Mesodermal cell (in vitro differentiated cells): ENCODE measurements around the gene TUBA3D.
"Not testable (repeated sequence)": the region's sequence is repeated elsewhere in the genome, so short reads cannot be mapped to it uniquely, and the experiment has no call there.

Experiments
- H3K27ac ChIP-seq: 2 replicates; pipeline ENCODE4 v1.7.0; 2013; ENCODE audit warnings: mild to moderate bottlenecking, low read depth, low read length, moderate library complexity; ENCODE audit not compliant: severe bottlenecking
- H3K36me3 ChIP-seq: 2 replicates; pipeline ENCODE4 v1.7.1; 2013; ENCODE audit warnings: mild to moderate bottlenecking, low read length, moderate library complexity; ENCODE audit not compliant: control insufficient read depth, insufficient read depth
- H3K4me1 ChIP-seq: one replicate; pipeline ENCODE4 v1.7.1; 2013; ENCODE audit warnings: mild to moderate bottlenecking, low read length; ENCODE audit not compliant: insufficient read depth, control insufficient read depth, poor library complexity, severe bottlenecking
- H3K4me3 ChIP-seq: 2 replicates; pipeline ENCODE4 v1.7.0; 2013; ENCODE audit warnings: low read length, control low read depth, mild to moderate bottlenecking; ENCODE audit not compliant: insufficient read depth, poor library complexity, severe bottlenecking; ENCODE audit errors: extremely low read depth
- H3K9me3 ChIP-seq: 2 replicates; pipeline ENCODE4 v1.7.1; 2013; ENCODE audit warnings: mild to moderate bottlenecking, low read length, moderate library complexity; ENCODE audit not compliant: control insufficient read depth
- WGBS, 2 experiments: methylation state at CpG; one replicate each; pipeline ENCODE4 v1.1.5; 2013; ENCODE audit warnings: missing lambda C conversion rate in 2 of 2; ENCODE audit not compliant: insufficient coverage in 2 of 2; 5-methylcytosine and 5-hydroxymethylcytosine counted together

The TUBA3D gene

DNA sequence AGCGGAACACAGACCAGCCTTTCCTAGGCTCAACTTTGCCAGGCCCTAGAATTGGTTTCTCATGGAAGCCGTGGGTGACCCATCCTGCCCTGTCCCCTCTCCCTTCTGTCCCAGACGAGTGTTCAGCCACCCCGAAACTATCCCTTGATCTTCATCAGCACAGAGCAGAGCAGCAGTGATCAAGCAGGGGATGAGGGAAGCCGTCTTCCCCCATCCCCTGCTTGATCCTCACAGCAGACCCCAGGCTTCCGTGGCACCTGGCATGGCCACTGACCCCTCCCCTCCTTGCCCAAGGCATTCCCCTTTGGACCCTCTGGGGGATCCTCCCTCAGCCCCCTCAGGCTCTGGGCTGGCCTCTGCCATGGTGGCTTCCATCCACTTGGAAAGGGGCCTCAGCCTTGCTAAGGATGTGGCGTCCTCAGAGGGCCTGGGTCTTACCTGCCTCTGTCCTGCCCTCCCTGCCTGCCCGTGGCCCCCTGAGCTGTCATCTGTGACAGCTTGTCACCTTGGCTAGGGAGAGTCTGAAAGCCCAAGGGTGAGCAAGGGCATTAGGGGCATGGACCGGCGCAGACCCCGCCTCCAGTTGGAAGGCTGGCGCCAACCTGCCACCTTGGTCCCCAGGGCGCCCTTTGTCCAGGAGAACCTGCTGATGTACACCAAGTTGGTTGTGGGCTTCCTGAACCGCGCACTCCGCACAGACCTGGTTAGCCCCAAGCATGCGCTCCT, 41.4 kb downstream of the TUBA3D start:
- 89 to 97% methylated on average over 16 to 17 of the region's 17 CpGs for WGBS, 2 experiments

DNA sequence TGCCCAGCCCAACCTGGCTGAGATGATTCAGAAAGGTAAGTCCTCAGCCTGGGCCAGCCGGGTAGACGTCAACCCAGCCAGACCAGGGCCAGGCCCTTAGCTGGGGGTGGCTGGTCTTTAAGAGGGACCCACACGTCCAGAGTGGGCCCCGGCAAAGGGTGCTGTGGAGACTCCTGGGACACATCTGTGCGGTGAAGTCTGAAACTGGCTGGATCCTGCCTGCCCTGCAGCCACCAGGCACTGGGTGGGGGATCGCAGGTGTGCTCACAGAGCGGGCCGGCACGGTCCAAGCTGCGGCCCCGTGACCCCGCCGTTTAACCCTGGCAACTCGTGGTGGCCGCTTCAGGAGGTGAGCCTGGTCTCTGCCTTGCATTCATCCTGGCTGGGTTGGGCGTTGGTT, 41.9 kb downstream of the TUBA3D start:
- not testable (repeated sequence) for H3K4me1 ChIP-seq, H3K27ac ChIP-seq, H3K9me3 ChIP-seq, H3K4me3 ChIP-seq
- peaks cover 47% of the 10 kb centered on the region for H3K36me3 ChIP-seq
- 91 to 97% methylated on average over 11 to 12 of the region's 16 CpGs for WGBS, 2 experiments

More for the DNA sequence above, 41.4 kb downstream of the TUBA3D start:
- H3K4me3 ChIP-seq = no peak overlapping the region
- peaks cover under 1% of the 10 kb centered on the region for H3K4me1 ChIP-seq
- no peaks in the 10 kb centered on the region for H3K9me3 ChIP-seq
- H3K36me3 ChIP-seq = peaks cover 47% of the 10 kb centered on the region
- H3K27ac ChIP-seq = no peak overlapping the region

DNA sequence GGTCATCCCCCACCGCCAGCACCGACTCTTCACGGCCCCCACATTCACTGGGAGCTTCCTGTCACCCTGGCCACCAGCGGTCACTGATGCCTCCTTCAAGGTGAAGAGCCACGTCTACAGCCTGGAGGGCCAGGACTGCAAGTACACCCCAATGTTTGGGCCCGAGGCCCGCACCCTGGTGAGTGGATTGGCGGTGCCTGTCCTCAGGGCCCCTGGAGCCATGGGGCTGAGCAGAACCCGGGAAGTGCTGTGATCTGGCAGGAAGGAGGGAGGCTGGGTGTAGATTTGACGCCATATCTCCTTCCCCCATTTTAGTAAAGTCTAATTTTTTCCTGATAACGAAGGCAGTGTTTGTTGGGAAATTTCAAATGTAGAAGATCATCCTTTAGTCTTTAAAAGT, 42.6 kb downstream of the TUBA3D start:
- WGBS, 2 experiments = 100% methylated on average over 1 of the region's 11 CpGs; no CpG with 5 or more reads in 1 of the 2 experiments
- not testable (repeated sequence) for H3K9me3 ChIP-seq, H3K4me3 ChIP-seq, H3K27ac ChIP-seq, H3K4me1 ChIP-seq
- peaks cover 43% of the 10 kb centered on the region for H3K36me3 ChIP-seq

DNA sequence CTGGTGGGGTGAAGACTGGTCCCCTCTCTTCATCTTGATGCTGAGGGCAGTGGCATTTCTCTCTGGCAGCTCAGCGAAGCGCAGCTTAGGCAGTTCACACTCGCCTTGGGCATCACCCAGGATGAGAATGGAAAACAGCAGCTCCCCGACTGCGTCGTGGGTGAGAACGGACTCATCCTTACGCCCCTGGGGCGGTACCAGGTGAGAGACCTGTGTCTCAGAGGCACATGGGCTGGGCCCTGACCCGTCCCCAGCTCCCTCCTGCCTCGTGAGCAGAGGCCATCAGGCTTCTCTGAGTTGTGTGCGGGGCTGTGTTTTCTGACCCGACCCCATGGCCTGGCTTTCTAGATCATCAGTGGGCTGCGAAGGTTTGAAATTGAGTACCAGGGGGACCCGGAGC, 43.5 kb downstream of the TUBA3D start:
- H3K27ac ChIP-seq = no peak overlapping the region
- 93 to 97% methylated on average over 14 to 15 of the region's 15 CpGs for WGBS, 2 experiments
- H3K4me1 ChIP-seq = no peaks in the 10 kb centered on the region
- no peaks in the 10 kb centered on the region for H3K9me3 ChIP-seq
- H3K4me3 ChIP-seq = no peak overlapping the region
- H3K36me3 ChIP-seq = peaks cover 36% of the 10 kb centered on the region

DNA sequence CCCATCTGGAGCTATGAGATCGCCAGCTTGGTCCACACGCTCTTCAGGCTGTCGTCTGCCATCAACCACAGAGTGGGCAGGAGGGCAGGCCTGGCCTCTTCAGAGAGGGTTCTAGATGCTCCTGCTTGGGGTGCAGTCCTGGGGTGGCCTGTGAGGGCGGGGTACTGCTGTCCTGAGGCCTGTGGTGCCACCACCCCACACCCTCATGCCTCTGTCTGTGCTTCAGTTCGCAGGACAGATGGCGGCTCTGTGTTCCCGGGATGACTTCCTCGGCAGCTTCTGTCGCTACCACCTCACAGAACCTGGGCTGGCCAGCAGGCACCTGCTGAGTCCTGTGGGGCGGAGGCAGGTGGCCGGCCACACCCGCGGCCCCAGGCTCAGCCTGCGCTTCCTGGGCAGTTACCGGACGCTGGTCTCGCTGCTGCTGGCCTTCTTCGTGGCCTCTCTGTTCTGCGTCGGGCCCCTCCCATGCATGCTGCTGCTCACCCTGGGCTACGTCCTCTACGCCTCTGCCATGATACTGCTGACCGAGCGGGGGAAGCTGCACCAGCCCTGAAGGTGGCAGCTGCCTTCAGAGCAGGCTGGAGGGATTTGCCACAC, 44.1 kb downstream of the TUBA3D start:
- not testable (repeated sequence) for H3K4me1 ChIP-seq, H3K27ac ChIP-seq, H3K9me3 ChIP-seq, H3K4me3 ChIP-seq
- H3K36me3 ChIP-seq = peaks cover 34% of the 10 kb centered on the region
- WGBS, 2 experiments = 96% methylated on average over 8 of the region's 24 CpGs; no CpG with 5 or more reads in 1 of the 2 experiments

DNA sequence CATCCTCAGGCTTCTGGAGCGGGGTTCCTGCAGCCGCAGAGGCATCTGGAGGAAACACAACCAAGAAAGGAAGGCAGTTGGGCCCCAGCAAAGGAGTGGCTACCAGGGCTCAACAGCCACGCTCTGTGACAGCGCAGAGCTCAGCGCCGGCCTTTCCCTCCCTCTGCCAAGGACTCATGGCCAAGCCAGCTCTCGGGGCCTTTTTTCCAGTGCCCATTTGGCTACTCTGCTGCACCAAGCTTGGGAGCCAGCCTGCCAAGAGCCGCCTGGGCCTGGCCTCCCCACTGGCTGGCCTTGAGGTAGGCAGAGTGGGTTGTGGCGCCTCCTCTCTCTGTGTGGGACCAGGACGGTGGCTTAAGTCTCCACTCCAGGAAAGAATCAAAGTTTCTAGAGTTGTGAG, 44.6 kb downstream of the TUBA3D start:
- no peak overlapping the region for H3K27ac ChIP-seq
- no peaks in the 10 kb centered on the region for H3K9me3 ChIP-seq
- no peaks in the 10 kb centered on the region for H3K4me1 ChIP-seq
- H3K4me3 ChIP-seq = no peak overlapping the region
- 88 to 93% methylated on average over 6 to 8 of the region's 10 CpGs for WGBS, 2 experiments
- peaks cover 34% of the 10 kb centered on the region for H3K36me3 ChIP-seq

DNA sequence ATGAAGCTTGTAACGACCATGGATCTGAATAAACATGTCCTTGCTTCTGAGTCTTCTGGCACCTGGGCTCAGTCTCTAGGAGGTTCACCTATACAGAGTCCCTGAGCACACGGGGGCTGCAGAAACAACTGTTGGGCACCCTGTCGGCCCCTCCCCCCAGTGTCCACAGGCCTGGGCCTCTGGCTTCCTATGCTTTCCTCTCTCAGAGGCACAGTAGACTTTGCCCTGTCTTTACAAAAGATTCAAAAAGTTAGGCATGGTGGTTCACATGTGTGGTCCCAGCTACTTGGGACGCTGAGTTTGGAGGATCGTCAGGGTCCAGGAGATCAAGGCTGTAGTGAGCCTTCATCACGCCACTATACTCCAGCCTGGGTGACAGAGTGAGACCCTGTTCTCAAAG, 45.6 kb downstream of the TUBA3D start:
- not testable (repeated sequence) for H3K4me1 ChIP-seq, H3K9me3 ChIP-seq, H3K4me3 ChIP-seq, H3K27ac ChIP-seq
- 93 to 96% methylated on average over 4 of the region's 6 CpGs for WGBS, 2 experiments
- H3K36me3 ChIP-seq = peaks cover 34% of the 10 kb centered on the region

DNA sequence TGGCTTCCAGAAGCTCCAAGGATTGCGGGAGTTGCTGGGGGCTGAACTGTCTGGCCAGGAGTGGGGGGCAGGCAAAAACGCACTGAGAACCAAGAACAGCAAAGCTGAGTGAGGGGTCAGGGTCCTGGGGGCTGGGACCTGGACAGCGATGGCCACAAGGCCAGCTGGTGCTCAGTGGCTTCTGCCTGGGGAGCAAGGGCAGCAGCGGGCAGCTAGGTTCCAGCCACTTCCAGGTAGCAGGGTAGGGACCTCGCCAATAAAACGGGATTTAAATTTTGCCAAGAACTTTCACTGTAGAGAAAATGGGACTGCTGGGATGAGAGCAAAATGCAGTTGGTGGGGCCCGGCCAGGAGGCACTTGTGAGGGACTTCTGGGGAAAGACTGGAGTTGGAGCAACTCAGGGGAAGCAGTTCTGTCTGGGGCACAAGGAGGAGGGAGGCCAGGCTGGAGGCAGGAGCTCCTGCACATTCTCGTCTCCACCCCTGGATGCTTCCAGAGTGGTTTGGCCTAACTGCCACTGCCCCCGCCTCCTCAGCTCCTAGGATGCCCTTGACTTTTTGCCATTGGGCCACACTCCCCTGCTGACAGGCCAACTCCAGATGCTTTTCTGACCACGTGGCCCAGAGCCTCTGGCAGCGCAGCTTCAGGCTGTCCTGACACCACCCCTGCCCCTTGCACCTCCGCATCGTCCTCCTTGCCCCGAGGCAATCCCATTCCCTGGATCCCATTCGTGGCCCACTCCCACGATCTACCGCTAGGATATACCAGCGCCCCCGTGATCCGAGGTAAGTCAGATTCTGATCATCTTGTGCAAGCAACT, 46.3 kb downstream of the TUBA3D start:
- no peaks in the 10 kb centered on the region for H3K4me1 ChIP-seq
- WGBS, 2 experiments = 89 to 91% methylated on average over 15 to 20 of the region's 20 CpGs
- H3K9me3 ChIP-seq = no peaks in the 10 kb centered on the region
- peaks cover 30% of the 10 kb centered on the region for H3K36me3 ChIP-seq
- no peak overlapping the region for H3K27ac ChIP-seq
- no peak overlapping the region for H3K4me3 ChIP-seq

DNA sequence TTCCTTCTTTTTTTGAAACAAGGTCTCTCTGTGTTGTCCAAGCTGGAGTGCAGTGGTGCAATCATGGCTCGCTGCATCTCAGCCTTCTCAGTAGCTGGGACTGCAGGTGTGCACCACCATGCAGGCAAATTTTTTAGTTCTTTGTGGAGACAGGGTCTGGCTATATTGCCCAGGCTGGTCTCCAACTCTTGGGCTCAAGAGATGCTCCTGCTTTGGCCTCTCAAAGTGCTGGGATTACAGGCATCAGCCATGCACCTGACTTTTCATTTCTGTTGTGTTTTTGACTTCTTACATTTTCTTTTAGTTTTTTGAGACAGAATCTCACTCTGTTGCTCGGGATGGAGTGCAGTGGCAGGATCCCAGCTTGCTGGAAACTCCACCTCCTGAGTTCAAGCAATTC, 49.3 kb downstream of the TUBA3D start:
- H3K27ac ChIP-seq, H3K9me3 ChIP-seq, H3K4me1 ChIP-seq, H3K4me3 ChIP-seq: not testable (repeated sequence)
- 78 to 100% methylated on average over 1 to 2 of the region's 2 CpGs for WGBS, 2 experiments
- H3K36me3 ChIP-seq = peaks cover 12% of the 10 kb centered on the region

DNA sequence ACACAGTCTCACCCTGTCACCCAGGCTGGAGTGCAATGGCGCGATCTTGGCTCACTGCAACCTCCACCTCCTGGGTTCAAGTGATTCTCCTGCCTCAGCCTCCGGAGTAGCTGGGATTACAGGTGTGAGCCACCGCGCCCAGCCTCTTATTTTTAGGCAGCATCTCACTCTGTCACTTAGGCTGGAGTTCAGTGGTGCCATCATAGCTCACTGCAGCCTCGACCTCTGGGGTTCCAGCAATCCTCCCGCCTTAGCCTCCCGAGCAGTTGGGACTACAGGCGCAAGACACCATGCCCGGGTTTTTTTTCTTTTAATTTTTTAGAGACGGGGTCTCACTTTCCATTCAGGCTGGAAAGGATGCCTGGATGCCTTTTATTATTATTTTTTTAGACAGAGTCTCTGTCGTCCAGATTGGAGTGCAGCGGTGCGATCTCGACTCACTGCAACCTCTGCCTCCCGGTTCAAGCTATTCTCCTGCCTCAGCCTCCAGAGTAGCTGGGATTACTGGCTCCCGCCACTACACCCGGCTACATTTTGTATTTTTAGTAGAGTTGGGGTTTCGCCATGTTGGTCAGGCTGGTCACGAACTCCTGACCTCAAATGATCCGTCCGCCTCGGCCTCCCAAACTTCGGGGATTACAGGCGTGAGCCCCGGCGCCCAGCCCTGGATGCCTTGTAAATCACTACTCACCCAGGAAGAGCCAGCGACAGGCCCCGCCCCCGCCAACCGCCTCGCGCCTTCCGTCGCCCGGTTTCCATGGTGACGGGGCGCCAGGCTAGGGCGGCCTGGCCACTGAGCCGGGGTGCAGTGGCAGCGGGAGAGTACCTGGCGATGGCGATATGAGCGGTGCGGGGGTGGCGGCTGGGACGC, 51.4 kb downstream of the TUBA3D start, which contains the start of gene CCDC74A:
TSS of gene CCDC74A (plus strand) at position 758 of the 871 bp plus-strand sequence. CDS start at position 841, 83 bp downstream.
- H3K27ac ChIP-seq, H3K4me1 ChIP-seq, H3K36me3 ChIP-seq, H3K9me3 ChIP-seq: not testable (repeated sequence)
- H3K4me3 ChIP-seq = peak within 1 kb of the TSS; percentile 29
- 49 to 52% methylated on average over 15 to 26 of the region's 47 CpGs for WGBS, 2 experiments
